Activated effector memory CD4-positive, alpha-beta T cell treated with Interleukin-2 at 50 U/mL for 16 hours (primary cell): Measurements from ENCODE around the gene NKX1-1.
"Not testable (repeated sequence)": the region's sequence is repeated elsewhere in the genome, so short reads cannot be mapped to it uniquely, and the experiment has no call there.

Source experiments
- DNase-seq: peaks from one replicate; pipeline ENCODE4 v3.0.0-alpha.2; 2020

Gene NKX1-1

DNA sequence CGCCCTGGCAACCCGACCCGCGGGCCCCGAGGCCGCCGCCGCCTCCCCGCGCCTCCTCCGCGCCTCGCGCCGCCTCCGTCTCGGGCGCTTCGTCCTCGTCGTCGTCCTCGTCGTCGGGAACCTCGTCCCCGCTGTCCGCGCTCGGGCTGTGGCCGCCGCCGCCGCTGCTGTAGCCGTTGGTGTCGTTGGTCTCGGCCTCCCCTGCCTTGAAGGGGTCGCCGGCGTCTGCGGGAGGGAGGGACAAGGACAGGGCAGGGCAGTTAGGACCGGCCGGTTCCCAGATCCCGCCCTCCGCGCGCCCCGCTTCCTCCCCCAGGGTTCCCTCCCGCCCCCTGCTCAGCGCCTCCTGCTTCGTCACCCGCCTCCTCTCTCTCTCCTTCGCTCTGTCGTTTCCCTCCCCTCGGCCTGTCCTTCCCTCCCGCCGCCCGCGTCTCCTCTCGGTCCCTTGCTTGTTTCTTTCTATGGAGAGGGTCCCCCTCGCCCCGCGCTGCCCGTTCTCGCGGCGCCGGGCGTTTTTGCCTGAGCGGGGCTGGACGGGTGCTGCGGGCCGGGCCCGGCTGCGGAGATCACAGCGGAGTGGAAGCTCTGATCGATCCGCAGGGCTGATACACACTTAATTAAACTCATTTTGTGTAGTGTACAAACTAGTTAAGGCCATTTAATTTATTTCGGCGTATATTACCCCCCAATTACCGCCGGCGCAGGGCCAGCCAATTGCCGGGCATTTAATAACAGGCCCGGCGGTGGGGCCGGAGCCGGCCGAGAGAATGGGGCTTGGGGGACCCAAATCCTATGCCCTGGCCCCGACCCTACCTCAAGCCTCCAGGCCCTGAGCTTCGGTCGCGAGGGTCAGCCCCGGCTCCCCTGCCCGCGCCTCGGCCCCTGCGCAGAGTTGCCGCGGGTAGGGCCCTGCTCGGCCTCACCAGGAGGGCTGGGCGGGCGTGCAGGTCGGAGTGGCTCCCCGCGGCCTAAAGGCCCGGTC lies 2.4 kb downstream of the NKX1-1 start:
- no peak for DNase-seq

DNA sequence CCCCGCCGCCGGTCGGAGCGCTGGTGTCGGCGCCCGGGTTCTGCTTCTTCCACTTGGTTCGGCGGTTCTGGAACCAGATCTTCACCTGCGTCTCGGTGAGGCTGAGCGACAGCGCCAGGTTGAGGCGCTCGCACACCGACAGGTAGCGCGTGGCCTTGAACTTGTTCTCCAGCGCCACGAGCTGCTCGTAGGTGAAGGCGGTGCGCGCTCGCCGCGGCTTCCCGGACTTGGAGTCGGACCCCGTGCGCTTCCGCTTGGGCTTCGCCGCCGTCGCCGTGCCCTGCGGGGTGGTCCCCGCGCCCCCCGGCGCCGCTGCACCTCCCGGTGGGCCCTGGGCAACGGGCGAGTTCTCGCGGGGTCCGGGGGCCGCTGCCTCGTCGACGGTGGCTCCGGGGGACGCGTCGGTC lies 3.1 kb downstream of the NKX1-1 start:
- DNase-seq = no peak

DNA sequence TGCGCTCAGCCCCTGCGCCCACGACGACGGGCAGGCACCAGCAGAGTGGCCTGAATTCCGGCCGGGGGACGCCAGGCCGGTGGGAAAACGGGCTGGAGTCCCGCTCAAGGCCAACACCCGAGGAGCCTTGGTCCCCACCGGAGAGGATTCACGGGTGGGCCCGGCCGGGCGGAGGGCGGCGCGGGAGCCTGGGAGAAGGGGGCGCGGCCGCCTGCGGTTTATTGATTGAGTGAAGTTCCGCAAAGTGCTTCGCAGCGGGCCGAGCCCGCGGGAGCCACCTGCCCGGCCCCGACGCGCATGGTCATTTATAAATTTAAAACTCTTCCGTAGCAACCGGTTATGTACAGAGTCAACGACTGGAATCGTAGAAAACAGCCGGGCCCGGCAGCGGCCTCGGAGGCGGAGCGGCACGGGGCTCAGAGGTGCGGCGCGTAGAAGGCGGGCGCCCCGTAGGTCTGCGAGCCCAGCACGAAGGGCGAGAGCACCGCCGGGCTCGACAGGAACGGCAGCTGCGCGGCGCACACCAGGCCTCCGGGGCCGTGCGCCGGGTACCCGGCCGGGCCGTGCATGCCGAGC lies 3.6 kb downstream of the NKX1-1 start:
- no peak for DNase-seq

DNA sequence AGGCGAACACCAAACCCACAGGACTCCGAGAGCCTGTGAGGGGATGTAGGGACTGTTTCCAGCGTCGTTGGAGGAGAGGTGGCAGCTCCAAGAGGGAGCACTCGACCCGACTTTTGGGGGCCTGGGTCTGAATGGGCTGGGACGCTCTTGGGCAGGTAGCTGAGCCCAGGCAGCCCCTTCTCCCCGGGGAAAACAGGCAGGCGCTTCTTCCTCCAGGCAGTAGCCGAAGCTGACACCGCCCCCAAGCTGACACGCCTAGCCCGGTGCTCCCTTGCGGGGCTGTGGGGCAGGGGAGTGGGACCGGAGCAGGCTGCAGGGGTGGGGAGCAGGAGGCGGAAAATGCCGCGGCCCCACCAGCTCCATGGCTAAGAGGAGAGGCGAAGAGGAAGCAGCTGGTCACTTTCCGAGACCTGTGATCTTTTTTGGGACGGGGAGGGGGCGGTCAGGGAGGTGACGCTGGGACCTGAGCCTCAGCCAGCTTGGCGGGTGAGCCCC lies 4.2 kb downstream of the NKX1-1 start:
- DNase-seq = no peak

DNA sequence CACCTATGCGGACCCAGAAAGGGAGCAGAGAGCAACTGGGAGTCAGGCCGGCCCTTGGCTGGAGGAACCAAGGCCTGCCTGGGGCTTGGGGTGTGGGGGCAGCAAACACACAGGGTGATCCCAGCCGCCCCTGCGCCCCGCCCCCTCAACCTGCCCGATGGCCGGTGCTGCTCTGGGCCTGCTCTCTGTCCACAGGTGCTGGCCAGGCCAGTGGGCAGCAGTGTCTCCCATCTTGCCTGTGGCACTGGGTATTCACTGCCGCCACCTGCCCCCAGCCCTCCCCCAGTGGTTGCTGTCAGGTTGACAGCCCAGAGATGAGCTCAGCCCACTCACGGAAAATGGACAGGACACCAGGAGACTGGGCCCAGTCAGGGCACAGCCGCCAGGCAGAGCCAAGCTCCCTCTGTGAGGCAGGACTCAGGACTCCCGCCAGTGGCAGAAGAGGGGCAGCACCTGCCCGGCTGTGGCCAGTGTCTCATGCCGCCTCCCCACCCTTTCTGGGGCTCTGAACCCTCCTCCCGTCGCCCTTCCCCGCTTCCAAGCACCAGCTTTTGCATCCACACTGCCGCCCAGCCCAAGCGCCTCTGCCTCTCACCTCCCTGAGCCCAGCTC lies 4.7 kb downstream of the NKX1-1 start:
- no peak for DNase-seq

DNA sequence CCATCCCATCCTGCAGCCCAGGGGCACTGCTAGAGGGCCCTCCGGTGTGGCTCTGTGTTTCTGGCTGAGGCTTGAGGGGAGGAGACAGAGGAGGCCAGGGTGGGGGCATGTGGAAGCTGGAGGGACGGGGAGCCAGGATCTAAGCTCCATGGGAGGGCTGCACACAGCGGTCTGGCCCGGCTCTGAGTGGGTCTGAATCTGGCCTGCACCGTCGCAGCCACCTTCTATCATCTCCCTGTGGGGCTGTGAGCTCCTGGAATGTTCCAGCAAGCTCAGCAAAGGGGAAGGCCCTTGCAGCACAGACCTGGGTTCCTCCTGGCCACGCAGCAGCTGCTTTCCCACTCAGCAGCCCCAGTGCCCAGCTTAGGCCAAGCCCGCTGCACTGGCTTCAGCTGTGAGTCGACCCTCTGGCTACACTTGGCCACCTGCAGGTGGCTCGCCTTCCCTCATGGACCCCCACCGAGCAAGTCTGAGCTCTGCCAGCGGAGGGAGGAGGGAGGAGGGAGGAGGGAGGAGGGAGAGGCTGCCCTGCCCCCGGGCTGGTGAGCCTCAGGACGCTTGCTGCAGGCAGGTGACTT lies 5.3 kb downstream of the NKX1-1 start:
- DNase-seq = no peak

DNA sequence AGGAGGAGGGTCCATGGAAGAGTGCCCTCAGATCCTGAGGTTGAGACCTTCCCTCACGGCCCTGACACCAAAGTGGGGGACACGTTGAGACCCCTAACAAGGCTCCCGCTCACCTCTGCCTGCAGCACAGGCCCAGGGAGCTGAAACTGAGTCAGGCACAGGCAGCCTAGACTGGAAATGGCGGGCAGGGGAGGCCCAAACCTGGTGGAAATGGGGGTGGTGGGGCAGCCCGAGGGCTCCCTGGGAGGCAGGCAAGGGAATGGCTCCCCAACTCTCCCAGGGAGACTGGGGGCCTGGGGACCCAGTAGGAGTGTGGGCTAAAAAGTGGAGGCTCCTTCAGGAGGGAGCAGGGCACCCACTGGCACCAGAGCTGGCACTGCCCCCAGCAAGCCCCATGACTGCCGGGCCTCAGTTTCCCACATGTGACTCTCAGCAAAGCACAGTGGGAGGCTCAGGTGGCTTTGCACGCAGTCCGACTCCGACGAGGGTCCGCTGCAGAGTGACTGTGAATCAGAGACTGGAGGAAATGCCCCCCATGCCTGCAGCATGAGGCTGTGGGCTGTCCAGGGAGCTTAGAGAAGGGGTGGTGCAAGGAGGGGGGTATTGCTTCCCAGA lies 5.9 kb downstream of the NKX1-1 start:
- DNase-seq = no peak

DNA sequence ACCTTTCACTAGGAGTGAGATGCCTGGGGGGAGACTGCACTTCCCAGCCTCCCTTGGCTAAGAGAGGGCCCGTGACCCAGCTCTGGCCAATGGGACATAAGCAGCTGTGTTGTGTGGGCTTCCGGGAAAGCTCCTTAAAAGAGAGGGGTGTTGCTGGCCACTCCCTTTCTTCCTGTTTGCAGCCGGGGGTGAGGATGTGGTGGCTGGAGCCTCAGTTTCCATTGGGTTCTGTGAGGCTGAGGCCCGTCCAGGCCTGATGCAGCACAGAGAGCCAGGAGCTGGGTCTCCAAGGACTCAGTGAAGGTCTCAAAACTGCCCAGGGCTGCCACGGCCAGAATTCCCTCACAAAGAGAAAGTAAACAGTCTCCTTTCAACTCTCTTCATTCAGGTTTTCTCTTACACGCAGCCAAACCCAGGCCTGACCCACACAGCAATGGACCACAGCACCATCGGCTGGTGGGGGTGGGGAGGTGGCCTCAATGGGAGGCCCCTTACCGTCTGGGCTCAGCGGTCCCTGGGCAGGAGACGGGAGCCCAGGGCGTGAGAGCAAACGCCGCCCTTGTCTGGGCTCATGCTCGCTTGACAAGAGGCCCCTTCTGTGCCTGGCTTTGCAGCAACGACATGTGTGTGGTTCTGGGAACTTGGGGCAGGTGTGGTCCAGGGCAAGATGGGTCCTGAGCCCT lies 6.6 kb downstream of the NKX1-1 start:
- no peak for DNase-seq

DNA sequence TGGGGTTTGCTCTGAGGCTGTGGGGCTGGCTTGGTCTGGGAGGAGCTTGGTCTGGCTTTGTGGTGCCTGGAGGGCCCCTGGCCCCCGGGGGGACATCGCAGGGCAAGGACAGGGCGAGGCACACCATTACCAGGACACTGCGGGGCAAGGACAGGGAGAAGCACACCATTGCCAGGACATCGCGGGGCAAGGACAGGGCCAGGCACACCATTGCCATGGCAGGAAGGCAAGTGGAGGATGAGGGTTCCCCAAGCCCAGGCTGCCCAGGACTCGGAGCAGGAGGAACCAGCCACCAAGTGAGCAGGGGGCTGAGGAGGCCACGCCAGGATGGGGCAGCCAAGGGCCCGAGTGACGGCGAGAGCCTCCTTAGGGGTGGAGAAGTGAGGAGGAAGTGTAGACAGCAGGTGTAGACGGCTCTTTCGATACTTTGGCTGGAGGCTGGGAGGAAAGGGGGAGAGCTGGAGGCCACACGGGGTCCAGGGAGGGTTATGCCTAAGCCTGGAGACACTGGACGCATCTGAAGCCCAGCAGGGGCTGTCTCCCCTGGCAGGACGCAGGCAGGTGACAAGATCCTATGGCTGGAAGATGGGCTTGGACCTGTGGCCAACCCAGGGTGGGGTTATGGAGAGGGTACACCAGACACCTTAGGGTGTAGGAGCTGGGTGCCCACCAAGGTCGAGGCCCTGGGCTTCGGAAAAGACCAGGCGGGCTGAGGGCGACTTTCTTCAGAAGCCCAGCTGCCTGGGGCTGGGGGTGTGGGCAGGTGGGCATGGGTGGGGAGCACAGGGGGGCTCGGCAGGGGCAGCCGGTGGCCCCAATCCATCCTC lies 7.3 kb downstream of the NKX1-1 start:
- no peak for DNase-seq

DNA sequence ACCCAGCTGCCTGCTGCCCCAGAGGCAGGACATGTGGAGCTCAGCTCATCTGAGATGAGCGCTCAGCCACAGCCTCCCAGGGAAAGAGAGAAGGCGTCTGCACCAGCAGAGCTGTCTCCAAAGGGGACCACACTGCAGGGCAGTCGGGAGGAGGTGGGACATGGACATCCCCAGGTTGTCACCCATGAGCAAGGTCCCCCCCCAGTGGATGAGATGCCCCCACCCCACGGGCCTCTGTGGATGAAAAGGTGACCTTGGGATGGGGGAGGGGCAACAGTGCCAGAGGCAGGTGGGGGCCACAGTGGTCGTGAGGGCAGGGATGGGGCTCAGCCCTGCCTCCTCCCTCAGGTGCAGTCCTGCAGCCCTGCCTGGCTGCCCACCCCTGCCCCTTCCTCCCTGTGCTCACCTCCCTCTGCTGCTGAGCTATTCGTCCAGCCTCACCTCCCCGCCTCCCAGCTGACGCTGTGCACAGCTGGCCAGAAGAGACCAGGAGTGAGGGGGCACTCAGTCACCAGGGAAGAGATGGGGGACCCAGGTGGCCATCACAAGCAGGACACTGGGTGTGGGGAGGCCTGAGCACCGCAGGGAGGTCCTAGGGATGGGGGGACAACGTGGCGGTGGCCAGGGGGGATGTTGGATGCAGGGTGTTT lies 9.3 kb downstream of the NKX1-1 start:
- DNase-seq = no peak

DNA sequence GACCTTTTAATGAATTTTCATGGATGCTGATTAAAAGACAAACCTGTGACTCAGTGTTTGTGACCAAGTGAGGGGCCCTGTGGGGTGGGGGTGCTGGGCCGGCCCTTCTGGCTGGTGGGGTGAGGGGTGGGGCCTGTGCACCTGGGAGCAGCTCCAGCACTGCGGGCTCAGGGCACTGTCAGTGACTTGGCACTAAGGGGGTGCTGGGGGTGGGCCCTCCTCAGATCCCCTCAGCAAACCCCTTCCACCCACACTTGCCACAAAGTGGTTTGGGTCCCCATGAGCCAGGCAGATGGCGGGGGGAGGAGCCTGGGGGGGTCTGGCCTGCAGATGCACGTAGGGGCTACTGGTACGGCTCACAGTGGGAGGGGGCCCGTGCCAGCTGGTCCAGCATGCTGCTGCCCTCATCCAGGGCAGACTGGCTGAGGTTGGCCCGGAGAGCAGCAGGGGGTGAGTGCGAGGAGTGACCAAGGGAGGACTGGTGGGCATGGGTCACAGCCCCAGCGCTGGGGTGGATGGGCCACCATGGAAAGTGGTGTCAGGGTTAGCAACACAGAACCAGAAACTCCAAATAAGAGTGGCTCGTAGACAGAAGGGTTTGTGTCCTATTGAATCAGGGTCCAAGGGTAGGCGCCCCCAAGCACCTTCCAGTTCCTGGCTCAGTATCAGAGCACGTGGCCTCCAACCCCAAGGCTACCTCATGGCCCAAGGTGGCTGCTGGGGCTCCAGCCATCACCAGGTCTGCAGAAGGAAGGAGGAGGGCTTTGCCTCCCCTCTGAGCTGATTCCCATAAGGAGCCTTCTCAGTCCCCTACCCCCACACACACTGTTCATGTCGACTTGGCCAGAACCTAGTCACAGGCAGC lies 10.1 kb downstream of the NKX1-1 start:
- no peak for DNase-seq

DNA sequence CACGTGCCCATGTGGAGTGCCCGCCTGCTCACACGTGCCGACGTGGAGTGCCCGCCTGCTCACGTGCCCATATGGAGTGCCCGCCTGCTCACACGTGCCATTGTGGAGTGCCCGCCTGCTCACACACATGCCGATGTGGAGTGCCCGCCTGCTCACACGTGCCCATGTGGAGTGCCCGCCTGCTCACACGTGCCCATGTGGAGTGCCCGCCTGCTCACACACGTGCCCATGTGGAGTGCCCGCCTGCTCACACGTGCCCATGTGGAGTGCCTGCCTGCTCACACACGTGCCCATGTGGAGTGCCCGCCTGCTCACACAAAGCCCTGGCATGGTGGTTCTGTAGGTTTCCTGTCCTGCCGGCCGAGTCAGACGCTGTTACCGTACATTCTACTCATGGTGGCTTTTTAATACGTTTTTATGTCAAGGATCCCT lies 10.8 kb downstream of the NKX1-1 start:
- DNase-seq = not testable (repeated sequence)

DNA sequence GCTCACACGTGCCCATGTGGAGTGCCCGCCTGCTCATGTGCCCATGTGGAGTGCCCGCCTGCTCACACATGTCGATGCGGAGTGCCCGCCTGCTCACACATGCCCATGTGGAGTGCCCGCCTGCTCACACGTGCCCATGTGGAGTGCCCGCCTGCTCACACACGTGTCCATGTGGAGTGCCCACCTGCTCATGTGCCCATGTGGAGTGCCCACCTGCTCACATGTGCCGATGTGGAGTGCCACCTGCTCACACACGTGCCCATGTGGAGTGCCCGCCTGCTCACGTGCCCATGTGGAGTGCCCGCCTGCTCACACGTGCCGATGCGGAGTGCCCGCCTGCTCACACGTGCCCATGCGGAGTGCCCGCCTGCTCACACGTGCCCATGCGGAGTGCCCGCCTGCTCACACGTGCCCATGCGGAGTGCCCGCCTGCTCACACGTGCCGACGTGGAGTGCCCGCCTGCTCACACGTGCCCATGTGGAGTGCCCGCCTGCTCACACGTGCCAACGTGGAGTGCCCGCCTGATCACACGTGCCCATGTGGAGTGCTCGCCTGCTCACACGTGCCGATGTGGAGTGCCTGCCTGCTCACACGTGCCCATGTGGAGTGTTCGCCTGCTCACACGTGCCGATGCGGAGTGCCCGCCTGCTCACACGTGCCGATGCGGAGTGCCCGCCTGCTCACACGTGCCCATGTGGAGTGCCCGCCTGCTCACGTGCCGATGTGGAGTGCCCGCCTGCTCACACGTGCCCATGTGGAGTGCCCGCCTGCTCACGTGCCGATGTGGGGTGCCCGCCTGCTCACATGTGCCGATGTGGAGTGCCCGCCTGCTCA lies 11.5 kb downstream of the NKX1-1 start:
- not testable (repeated sequence) for DNase-seq

DNA sequence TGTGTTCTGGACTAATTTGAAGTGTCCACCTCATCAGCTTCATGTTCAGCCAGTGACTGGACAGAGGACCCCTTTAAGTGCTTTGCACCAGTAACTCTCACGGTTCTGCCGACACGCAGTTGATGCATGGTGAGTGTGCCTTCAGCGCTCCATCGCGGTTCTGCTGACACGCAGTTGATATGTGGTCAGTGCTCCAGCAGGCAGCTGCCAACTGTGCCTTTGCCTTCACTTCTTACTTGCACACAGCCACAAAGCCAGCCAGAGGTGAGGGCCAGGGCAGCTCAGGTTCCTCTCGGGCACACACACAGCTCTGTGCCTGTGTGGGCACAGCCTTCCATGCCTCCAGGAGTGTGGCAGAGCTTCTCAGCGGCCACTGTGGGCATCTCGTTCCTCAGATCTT lies 12.4 kb downstream of the NKX1-1 start:
- no peak for DNase-seq

DNA sequence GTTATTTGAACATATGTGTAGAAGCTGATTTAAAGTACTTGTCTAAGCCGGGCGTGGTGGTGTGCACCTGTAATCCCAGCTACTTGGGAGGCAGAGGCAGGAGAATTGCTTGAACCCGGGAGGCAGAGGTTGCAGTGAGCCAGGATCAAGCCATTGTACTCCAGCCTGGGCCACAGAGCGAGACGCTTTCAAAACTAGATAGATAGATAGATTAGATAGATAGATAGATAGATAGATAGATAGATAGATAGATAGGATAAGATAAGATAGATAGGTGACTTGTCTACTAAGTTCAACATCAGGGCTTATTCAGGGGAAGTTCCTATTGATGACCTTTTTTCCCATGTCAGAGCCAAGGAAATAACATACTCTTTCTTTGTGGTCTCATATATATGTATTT lies 12.9 kb downstream of the NKX1-1 start:
- not testable (repeated sequence) for DNase-seq

DNA sequence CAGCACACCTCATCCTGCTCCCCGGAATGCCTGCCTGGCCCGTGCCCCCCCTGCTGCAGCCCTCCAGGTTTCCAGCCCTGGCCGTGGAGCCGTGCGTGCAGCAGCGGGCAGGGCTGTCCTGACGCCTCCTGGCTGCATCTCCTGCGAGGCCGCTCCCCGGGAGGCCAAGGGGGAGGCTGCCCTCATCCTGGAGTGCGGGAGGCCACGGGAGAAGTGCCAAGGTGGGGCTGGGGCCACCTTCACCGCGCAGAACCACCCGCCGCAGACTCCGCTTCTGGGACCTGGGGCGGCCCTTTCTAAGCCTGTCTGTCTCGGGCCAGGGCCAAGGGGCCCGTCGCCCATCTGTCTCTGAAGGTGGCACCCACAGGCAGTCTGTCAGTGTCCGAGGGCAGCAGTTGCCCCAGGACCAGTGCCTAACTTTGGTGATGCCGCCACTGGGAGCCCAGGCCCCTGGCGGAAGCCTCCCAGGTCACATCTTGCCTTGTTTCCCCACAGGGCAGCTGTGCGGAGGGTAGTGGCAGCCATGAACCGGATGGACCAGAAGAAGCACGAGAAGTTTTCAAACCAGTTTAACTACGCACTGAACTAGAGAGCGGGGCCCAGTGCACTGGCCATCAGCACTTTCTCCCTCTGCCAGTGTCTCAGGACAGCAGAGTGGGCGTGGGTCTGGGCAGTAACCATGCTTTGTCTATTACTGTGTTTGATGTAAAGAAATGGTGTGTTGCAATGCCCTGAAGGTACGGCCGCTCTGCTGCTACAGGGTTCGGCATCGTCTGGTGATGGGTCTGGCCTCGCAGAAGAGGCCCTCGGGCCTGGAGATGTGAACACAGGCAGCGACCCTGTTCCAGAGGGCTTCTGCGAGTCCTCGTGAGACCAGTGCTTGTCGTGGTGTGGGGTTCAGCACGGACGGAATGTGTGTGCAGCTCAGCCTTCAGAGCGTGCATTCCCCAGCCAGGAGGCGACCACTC lies 20.6 kb downstream of the NKX1-1 start:
- no peak for DNase-seq

DNA sequence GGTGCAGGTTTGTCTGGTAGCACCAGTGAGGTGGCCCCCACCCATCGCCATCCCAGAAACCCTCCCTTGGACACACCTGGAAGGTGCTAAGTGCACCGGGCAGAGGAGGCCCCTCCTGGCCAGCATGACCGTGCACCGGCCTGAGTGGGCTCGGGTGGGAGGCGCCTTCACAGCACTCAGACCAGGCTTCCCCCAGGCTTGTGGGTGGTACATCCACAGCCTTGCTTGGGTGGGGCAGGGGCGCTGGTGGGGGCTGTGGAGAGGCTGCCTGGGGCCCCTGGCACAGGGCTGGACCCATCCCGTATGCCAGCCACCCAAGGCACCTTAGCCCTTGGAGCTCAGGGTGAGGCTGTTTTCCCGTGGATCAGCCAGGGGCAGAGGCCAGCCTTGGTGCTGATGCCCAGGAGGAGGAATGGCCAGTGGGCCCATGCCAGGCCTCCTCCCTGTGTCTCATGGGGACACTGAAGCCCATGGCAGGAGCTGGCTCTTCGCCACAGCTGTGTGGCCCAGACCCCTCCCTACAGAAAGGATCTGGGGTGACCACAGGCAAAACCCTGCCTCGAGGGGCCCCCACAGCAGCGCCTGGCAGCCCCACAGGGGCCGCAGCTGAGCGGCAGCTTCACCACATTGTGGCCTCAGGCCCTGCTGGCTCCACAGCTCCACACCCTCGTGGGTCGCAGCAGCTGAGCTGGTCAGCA lies 21.4 kb downstream of the NKX1-1 start:
- DNase-seq = no peak
